HTERT RPE-1 (cell line): ENCODE measurements around the gene UBXN11.

Experiments used
- in situ Hi-C: fragments of 300-500 bp; cut with MboI; formaldehyde crosslinking; loops from 4 replicates; pipeline ENCODE4 v1.14.3; 2020; ENCODE audit warnings: low sequenced_read_pairs

UBXN11 gene

GRCh38 chr1:26275580-26276431, 30.6 kb downstream of the UBXN11 start:
- in situ Hi-C loops, result no loop called here

- in situ Hi-C loops, result no loop called here
Measured at GRCh38 chr1:26274801-26275425, 31.5 kb downstream of the UBXN11 start.

GRCh38 chr1:26269198-26269550, 37.3 kb downstream of the UBXN11 start:
- in situ Hi-C loops, result no loop called here

- in situ Hi-C loops, result no loop called here
Measured at GRCh38 chr1:26268290-26269197, 37.9 kb downstream of the UBXN11 start.

GRCh38 chr1:26265405-26265804, 41.0 kb downstream of the UBXN11 start:
- in situ Hi-C loops, result no loop called here

- in situ Hi-C loops, result no loop called here
Measured at GRCh38 chr1:26263212-26263611, 43.2 kb downstream of the UBXN11 start.

- in situ Hi-C loops, result no loop called here
Measured at GRCh38 chr1:26259578-26259977, 46.9 kb downstream of the UBXN11 start.

GRCh38 chr1:26259005-26259404, 47.4 kb downstream of the UBXN11 start:
- in situ Hi-C loops, result no loop called here

- in situ Hi-C loops, result no loop called here
Measured at GRCh38 chr1:26257222-26257621, 49.2 kb downstream of the UBXN11 start.

GRCh38 chr1:26254404-26254803, 52.0 kb downstream of the UBXN11 start:
- in situ Hi-C loops, result no loop called here

GRCh38 chr1:26252718-26253117, 53.7 kb downstream of the UBXN11 start:
- in situ Hi-C loops, result no loop called here

- in situ Hi-C loops, result no loop called here
Measured at GRCh38 chr1:26239936-26240335, 66.5 kb downstream of the UBXN11 start.

- in situ Hi-C loops, result no loop called here
Measured at GRCh38 chr1:26237230-26237966, 69.0 kb downstream of the UBXN11 start.

- in situ Hi-C loops, result no loop called here
Measured at GRCh38 chr1:26234644-26235370, 71.6 kb downstream of the UBXN11 start.

GRCh38 chr1:26233903-26234643, 72.4 kb downstream of the UBXN11 start, which contains the start of gene CEP85:
Gene CEP85, plus strand, starts transcription at chr1:26234200. Its CDS starts 5,584 bp downstream, at chr1:26239784.
- in situ Hi-C loops, result no loop called here
